ENCODE data around the gene FBXO46.
A peak's percentile ranks its signal among the peaks of the same experiment; 100 is the strongest.

The FBXO46 gene, protein sequence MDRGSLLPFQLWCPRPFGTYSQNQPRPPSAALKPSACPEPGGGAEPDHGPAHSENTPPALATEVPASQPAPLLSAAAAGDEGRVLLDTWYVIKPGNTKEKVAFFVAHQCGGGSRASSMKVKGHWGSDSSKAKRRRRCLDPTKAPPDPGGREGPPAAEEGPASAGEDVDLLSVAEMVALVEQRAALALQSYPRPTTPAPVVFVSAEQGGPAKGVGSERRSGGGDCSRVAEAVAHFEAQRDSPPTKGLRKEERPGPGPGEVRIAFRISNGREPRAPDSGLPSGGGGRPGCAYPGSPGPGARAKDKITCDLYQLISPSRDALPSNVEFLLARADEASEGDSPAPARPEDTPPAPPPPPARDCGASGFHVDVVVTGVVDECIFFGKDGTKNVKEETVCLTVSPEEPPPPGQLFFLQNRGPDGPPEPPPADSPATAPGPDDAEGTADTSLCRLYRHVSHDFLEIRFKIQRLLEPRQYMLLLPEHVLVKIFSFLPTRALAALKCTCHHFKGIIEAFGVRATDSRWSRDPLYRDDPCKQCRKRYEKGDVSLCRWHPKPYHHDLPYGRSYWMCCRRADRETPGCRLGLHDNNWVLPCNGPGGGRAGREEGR

DNA sequence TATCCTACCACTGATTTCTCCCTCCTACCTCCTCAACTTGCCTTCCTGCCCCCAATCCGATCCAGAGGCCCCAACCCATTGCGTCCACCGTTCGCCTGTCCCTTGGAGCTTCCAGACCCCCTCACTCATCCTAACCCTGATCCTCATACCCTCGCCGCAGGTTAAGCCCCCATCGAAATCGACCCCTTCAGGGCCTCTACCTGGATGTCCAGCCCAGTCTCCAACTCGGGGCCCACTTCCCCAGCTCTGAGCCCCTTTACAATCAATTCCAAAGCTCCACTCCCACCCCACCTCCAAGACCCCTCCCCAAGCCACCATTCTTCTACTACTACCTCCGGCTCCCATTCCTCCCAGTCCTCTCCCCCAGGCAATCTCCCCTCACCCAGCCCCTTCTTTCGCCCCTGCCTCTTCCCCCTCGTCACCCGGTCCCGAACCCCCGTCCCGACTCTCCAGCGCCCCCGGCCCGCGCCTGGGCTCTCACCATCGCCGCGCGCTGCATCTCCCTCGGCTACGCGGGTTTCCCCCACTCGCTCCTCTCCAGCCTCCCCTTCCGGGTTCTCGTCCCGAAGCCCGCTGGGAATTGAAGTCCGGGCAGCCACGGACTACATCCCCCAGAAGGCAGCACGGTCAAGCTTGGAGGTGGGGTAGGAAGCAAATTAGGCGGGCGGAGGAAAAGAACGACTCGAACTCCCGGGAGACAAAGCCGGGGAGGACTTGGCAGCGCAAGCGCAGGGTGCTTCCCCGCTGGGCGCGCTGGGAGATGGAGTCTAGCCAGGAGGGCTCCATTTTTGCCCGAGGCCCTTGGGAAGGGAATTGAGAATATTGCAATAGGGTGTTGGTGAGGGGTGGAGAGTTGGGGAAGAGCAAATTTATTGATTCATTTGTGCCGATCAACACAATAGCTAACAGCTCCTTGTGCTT is at the start of gene FBXO46:
TSS of gene FBXO46 (minus strand) at position 529 of the 921 bp plus-strand sequence. CDS start 17,401 bp downstream, outside the sequence.
- DNase-seq, result peak; percentile 96

DNA sequence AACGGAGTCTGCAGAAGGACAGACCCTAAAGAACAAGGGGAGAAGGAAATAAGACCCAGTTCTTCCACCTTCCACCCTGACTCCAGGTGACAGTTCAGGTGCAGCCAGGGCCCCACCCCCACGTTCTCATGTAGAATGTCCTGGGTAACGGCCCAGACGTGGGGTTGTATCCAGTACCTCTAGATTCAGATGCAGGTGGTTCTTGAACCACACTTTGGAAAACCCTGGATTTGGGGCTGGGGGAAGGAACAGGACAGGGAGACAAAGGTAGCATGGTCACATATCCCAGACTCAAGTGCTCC is 49.4 kb upstream of the FBXO46 start:
- DNase-seq, result no peak

DNA sequence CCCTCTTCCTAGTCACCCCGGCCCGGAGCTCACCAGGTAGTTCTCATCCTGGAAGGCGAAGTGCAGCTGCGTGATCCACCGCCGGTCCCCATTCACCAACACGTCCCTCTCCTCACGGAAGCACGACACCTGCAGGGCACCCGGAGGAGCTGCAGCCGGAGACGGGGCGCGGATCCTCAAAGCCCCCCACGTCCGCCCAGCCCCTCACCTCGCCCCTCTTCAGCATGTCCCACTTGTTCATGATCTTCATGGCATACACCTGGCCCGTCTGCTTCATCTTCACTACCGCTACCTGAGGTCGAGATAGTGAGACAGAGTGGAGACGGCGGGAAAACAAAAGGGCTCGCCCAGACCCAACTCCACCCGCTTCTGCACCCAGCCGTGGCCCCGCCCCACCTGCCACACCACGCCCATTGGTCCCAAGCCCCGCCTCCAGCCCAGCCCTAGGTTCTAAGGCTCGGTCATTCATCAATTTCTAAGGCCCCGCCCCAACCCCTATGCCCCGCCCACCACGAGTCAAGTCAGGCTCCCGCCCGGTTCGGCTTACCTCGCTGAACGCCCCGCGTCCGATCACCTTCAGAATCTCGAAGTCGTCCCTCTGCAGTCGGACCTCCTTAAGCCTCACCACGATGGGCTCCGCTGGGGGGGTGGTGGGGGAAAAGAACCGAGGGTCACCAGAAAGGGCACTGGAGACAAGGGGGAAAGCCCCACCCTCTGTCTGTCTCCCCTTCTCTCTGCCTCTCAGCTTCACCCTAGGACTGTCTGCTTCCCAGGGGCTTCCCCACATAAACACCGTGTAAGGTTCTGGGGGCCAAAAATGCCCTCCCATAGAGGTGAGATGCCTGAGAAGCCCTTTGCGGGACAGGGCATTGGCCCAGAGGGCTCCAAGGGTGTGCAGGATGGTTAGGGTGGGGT is 48.8 kb upstream of the FBXO46 start:
- DNase-seq, result peak; percentile 87 to 89

DNA sequence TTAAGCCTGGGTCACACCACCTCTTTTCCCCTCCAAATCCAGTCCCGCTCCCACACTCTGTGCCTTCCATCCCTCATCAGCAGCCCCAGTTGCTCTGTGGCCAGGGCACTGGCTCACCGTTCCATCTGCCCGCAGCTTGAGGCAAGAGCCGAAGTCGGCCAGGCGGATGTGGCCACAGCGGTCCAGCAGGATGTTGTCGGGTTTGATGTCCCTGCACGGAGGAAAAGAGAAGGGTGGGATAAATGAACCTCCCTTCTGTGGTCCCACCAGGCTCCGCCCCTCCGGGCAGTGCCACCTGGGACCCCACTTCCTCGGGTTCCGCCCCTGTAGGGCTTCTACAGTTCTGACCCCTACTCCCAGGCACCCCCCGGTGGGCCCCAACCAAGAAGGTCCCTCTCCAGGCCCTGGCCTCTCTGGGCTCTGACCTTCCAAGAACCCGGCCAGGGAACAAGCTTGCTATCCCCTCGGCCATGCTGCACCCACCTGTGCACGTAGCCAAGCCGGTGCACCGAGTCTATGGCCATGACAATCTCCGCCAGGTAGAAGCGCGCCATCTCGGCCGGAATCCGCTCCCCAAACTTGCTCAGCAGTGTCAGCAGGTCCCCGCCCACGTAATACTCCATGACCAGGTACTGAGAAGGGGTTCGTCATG is 47.4 kb upstream of the FBXO46 start:
- no peak for DNase-seq

DNA sequence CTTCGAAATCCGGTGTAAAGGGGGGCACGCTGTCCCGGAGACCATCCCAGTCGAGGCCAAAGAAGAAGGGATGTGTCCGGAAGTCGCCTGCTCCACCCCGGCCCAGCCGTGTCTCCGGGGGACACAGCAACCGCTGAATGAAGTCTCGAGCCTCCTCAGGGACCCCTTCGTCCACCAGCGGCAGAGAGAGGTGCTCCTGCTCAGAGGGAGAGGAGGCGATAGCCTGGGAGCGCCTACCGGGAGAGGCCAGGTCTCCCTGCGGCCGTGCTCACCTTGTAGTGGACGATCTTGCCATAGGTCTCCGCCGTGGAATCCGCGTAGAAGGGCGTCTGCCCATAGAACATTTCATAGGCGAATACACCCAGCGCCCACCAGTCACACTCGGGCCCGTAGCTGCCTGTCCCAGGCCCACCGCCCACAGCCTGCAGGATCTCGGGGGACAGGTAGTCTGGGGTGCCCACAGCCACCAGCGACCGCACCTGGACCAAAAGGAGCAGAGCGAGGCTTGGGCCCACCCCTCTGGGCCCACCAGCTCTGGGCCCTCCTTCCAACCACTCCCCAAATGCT is 46.8 kb upstream of the FBXO46 start:
- no peak for DNase-seq

DNA sequence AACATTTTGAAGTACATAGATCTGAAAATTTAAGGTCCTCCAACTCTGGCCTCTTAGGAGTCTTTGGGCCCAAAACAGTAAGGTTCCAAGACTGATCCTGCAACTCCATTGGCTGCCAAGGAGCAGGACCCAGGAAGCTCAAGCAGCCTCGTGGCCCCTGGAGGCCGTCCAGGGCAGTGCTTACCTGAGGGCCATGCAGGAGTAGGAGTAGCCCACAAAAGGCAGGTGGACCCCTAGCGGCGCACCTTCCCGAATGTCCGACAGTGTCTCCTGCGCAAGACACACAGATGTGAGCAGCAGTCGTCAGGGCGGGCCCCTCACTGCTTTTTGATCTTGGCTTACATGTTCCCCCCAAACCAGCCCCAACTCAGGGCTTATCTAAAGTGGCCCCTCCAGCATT is 44.1 kb upstream of the FBXO46 start:
- DNase-seq, result no peak

DNA sequence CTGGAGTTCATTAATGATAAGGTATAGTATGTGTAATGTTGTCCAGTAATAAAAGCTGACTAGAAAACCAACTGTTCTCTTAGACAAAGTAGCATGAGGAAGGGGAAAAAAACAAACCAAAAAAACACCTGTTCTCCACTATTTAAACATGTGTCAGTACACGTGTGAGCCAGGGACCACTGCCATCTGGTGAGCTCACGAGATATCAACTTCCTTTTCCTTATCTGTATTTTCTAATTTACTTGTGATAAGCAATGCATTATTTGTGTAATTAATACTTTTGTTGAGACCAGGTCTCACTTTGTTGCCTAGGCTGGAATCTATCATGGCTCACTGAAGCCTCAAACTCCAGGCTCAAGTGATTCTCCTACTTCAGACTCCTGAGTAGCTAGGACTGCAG is 42.7 kb upstream of the FBXO46 start:
- no peak for DNase-seq

DNA sequence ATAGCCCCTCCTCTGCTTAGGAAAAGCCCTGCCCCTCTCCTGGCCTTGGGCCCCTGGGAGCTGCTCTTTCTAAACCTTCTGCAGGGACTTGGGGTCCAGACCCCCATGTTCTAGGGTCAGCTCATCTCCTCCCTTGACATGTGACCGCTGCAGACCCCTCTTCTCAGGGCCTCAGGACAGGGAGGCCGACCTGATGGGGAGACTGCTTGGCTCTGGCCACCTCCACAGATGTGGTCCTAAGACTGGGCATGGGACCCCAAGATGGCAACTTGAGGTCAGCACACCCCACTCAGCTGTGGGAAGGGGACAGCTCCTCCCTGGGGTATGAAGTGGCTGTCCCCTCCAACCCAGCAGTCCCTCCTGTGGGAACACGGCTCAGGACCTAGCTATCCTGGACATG is 42.2 kb upstream of the FBXO46 start:
- no peak for DNase-seq

DNA sequence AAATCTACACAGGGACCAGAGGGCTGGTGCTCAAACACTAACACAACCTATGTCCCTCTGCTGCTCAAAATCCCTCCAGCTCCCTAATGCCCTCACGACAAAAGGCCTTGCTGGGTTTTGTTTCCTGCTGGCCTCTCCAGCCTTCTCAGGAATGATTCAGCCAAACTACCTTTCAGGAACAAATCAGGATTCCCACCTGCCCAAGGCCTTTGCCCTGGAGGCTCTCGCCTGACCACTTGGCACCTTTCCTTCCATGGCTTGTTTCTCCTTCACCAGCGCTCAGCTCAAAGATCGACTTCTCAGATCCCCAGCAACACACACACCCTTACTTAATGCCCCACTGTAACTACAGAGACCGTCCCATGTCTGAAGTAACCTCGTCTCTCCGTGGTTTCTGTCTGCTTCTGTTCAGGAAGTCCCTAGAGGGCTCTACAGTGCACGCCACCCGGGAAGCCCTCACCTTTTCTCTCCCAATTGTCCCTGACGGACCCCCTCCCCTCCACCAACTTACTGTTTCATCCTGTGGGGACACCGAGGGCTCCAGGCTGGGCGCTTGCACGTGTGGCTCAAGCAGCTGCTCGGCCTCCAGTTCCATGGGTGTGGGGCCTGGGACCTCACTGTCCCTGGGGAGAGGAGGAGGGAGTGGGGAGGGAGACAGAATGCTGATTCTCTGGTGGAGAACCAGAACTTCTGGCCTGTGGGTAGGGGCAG is 41.6 kb upstream of the FBXO46 start:
- DNase-seq, result no peak

DNA sequence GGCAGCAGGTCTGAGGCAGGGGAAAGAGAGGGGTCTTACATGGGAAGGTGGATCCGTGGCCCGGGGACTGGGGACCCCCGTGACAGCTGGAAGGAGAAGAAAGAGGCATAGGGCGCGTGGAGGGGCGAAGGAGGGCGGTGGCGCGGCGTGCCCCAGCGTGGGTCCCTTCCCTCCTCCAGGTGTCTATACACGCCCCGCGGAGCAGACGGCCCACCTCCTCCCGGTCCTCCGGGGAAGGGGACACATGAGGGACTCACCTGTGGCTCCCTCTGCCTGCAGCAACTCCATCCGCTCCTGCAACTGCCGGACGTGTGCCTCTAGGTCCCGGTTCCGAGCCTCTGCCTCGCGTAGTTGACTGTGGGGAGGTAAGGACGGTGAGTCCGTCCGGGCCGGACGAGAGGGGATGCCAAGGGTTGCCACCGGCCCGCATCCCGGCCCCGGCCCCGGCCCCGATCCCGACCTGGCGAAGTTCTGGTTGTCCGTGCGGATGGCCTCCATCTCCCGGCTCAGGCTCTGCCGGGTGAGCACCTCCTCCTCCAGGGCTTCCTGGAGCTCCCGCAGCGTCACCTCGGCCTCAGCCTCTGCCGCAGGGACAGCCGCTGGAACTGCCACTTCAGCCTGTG is 40.7 kb upstream of the FBXO46 start:
- DNase-seq, result no peak

DNA sequence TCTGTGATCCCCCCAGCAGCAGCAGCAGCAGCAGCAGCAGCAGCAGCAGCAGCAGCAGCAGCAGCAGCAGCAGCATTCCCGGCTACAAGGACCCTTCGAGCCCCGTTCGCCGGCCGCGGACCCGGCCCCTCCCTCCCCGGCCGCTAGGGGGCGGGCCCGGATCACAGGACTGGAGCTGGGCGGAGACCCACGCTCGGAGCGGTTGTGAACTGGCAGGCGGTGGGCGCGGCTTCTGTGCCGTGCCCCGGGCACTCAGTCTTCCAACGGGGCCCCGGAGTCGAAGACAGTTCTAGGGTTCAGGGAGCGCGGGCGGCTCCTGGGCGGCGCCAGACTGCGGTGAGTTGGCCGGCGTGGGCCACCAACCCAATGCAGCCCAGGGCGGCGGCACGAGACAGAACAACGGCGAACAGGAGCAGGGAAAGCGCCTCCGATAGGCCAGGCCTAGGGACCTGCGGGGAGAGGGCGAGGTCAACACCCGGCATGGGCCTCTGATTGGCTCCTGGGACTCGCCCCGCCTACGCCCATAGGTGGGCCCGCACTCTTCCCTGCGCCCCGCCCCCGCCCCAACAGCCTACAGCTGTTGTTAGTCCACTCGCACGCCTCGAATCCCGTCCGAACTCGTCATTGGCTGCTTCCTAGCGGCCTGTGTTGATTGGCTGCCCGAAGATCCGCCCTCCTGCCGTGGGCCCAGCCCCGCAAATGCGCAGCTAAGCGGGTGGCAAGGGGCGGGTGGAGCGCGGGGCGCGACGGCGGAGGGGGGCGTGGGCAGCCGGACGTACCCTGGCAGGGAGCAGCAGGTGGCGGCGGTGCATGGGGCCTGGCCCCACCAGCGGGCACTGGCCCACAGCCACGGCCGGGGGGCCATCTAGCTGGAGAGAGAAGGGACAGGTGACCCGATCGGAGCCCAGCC is 39.8 kb upstream of the FBXO46 start:
- peak; percentile 91 for DNase-seq

DNA sequence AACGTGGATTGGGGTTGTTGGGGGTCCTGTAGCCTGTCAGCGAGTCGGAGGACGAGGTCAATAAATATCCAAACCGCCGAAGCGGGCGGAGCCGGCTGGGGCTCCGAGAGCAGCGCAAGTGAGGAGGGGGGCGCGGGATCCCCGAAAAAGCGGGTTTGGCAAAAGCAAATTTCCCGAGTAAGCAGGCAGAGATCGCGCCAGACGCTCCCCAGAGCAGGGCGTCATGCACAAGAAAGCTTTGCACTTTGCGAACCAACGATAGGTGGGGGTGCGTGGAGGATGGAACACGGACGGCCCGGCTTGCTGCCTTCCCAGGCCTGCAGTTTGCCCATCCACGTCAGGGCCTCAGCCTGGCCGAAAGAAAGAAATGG is 39.1 kb upstream of the FBXO46 start:
- DNase-seq, result peak in 1 of 2 donors; percentile 66

DNA sequence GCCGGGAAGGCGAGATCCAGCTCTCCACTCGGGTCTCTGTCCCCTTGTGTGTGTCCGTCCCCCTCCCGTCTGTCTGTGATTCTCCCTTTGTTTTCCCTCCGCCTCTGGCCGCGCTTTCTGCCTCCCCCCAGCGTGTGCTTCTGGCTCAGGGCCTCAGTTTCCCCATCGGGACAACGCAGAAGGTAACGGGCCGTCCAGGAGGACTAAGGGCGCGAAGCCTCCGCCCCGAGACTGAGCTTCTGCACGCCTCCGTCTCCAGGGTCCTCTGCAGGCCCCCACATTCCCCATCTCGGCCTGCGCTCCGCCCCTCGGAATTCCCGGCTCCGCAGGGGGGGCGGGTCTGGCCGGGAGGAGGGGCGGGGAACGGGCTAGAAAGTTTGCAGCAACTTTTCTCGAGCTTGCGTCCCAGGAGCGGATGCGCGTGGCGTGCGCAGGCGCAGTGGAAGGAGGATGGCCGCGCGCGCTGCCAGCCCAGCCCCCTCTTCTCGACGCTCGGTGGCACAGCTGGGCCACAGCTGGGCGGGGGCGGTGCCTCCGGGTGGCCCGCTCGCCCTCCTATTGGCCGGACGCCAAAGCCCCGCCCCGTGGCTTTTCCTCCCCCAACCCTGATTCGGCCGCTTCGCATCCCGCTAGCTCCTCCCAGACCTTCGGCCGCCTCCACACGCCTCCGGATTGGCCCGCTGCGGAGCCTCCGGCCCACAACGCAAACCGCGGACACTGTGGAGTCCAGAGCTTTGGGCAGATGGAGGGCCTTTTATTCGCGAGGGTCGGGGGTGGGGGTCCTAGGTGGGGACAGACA is 38.5 kb upstream of the FBXO46 start, which contains the start of gene SIX5:
TSS of gene SIX5 (minus strand) at position 269 of the 799 bp plus-strand sequence. CDS start 408 bp downstream, outside the sequence.
- DNase-seq, result peak; percentile 96 to 97

DNA sequence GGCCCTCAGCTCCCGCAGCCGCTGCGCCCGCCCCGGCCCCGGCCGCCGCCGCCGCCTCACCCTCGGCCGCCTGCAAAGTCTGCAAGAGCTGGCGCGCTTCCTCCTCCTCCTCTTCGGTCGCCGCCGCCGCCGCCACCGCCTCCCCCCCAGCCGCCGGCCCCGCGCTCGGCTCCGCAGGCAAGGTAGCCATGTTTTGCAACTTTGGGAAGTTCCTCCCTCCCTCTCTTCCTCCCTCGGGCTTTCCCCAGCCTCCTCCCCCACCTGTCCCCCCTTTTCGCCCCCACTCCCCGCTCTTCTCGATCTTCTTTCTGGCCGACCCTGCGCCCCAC is 37.9 kb upstream of the FBXO46 start:
- DNase-seq, result peak; percentile 36 to 46

DNA sequence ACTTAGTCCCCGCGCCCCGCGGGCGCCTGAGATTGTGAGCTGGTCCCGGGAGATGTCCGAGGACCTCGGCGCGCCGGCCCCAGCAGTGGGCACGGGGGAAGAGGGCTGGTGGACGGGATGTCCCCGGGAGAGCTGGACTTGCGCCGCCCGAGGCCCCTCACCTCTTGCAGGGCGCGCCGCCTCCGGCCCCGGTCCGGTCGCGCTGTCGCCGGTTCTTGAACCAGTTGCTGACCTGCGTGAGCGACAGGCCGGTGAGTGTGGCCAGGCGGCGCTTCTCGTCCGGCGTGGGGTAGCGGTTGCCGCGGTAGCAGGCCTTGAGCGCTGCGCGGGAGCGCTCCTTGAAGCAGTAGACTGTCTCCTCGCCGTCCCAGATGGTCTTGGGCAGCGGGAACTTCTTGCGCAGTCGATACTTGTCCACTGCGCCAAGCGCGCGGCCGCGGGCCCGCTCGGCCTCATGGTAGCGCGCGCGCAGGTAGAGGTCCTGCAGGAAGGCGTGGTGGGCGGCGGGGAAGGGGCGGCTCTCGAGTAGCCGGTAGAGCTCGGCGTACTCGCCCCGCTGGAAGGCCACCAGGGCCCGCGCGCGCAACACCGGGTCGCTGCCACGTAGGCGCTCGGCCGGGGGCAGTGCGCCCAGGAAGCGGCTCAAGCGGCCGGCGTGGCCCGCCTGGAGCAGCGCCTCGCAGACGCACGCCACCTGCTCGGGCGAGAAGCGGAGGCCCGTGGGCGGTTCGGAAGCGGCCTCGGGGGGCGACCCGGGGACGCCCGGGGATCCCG is 37.4 kb upstream of the FBXO46 start:
- no peak for DNase-seq

DNA sequence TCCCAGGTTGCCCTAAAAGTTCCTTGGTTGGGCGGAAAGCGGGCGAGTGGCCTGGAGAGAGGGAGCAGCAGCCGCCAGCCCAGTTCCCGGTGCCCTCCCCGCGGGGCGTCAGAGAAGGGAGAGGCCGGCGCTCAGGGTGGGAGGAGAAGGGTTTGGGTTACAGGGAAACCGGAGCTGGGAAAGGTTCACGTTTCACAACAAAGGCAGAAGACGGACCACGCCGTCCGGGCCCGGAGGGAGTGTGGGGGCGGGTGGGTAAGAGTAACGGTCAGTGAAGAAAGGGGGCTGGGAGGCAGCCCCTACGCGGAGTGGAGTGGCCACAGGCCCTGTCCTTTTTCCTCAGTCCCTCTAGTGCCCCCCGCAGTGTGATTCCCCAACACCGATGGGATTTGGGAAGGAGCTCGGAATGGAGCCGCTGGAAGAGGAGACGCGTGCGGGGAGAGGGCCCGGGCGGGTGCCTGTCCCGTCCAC is 36.7 kb upstream of the FBXO46 start:
- DNase-seq, result no peak

DNA sequence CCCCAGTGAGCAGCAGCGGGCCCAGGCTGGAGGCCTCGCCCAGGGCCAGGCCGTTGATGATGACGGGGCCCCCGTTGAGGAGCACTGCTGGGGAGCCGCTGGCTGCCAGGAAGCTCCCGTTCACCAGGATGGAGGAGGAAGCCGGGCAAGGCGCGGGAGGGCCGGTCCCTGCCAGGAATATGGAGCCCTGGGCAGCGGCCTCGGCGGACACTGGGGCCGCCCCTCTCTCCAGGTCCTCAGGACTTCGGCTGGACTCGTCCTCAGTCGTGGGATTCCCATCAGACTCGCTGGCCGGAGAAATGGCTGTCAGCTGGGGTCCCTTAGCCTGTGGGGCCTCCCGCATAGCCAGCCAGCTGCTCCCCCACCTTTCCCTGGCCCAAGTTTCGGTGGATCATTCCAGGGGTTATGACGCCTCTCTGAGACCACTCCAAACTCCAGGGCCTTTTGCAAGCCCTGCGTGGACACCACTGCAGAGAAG is 36.2 kb upstream of the FBXO46 start:
- no peak for DNase-seq

Data from CD4-positive, alpha-beta T cell treated with Interleukin-4 for 1 hour (primary cell).